ENCODE measurements around the gene LRP1B.

DNA sequence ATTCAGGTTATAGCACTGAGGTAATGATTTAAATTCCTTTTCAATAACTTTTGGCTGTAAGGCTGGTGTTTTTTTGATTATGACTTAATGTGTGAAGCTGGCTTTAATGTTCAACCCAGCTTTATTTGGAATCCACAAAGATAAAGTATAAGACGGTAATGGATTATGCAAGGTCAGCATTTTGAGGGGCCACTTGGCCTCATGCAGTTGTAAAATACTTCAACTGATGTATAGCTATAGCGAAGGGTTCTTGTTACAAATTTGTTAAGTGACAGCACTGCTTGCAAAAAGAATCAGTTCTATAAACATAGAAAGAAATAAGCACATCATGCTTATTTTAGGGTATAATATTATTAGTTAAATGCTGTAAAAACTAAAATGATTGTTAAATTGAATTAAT lies 36.6 kb downstream of the LRP1B start:
- no peak for TF ChIP-seq CTCF (conservative IDR thresholded peaks at IDR 0.05; ENCODE audit: low read length)
- no peak for TF ChIP-seq EZH2phosphoT487 (IDR thresholded peaks at IDR 0.05; ENCODE audit: borderline replicate concordance)
